ENCODE measurements around the gene OXNAD1. TPM values are rescaled to one million over a fixed set of nuclear protein-coding genes. Genes with fewer than 3 reads are reported as not detected.

OXNAD1 gene
- total RNA-seq, 1 donor from 2014 or later, result 20.2 TPM

DNA sequence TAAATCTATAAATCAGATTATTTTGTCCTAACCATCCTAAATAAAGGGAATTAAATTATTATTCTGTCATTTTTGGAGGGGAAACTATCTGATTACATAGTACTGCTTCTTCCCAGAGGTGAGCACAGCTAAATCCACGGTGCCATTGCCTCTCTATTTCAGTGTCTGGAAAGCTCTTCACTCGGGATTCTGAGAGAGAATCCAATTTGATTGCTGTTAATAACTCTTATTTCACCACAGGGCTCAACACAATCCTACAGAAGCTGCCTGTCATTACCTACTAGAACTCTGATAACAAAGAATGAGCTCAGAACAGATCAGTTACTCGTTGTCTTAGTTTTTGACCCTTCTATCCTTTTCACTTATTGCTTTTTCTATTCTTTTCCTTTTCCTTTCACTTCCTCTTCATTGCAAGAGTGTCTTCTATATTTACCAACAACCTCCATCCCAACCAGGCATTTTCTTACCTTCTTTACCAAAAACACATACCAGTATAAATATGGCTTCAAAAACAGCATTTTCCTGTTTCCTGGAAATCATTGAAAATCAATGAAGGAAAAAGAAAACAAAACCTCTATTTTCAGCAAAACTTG, 30.4 kb downstream of the OXNAD1 start:
- DNase-seq, result no peak
- Histone ChIP-seq H3K9me3 (replicated peaks) (no peaks in the 10 kb centered on the region), H3K36me3 (peaks cover 13% of the 10 kb centered on the region), H3K4me1 (peaks cover 41% of the 10 kb centered on the region), H3K4me3 (no peak overlapping the region), H3K27me3 (ENCODE audit: low read depth) (no peaks in the 10 kb centered on the region), H3K27ac (replicated peaks) (no peak overlapping the region)
- TF ChIP-seq, protein P1, sequence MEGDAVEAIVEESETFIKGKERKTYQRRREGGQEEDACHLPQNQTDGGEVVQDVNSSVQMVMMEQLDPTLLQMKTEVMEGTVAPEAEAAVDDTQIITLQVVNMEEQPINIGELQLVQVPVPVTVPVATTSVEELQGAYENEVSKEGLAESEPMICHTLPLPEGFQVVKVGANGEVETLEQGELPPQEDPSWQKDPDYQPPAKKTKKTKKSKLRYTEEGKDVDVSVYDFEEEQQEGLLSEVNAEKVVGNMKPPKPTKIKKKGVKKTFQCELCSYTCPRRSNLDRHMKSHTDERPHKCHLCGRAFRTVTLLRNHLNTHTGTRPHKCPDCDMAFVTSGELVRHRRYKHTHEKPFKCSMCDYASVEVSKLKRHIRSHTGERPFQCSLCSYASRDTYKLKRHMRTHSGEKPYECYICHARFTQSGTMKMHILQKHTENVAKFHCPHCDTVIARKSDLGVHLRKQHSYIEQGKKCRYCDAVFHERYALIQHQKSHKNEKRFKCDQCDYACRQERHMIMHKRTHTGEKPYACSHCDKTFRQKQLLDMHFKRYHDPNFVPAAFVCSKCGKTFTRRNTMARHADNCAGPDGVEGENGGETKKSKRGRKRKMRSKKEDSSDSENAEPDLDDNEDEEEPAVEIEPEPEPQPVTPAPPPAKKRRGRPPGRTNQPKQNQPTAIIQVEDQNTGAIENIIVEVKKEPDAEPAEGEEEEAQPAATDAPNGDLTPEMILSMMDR (IDR thresholded peaks at IDR 0.05; ENCODE audit: borderline replicate concordance), result no peak
- intact Hi-C loops (cut with micrococcal nuclease), result no loop called here

DNA sequence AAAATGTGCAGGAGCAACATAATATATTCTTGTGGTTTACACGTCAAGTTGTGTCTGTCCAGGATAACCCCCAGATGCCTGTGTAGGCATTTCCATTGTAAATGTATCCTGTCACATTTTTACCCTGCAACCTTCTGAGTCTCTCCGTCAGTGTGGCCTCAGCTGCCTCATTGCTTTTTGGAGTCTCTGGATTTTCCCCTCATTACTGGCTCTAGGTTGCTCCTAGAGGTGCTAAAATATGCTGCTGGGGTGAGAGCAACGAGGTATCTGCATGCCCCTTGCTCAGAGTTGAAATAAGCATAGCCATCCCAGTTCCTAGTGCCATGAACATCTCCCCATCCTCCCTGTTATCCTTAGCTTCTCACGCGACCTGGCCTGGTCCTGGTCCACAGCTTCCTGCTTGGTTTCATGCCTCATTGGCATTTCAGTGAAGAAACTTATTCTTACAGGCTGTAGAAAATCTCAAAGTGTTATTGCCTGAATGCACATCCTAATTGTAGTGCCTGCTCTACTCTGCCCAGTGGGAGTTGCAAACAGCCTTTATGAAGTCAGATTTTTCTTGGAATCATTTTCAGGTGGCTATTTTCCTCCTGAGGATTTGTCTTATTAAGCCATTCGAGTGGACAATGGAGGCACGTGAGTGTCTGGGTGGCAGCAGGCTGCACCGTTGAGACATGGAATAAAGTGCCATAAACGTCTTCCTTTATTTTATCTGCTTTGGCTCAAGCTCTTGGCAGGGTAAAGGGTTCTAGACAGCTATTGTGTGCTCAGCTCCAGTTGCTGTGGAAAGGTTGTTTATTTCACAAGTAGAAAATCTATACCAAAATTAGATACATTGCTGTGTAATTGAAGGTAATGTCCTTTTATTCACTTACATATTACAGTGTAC, 33.2 kb downstream of the OXNAD1 start:
- TF ChIP-seq, protein P1 (IDR thresholded peaks at IDR 0.05; ENCODE audit: borderline replicate concordance), result no peak
- Histone ChIP-seq H3K36me3 (peaks cover 27% of the 10 kb centered on the region), H3K4me1 (peaks cover 40% of the 10 kb centered on the region), H3K27me3 (ENCODE audit: low read depth) (no peaks in the 10 kb centered on the region), H3K9me3 (replicated peaks) (no peaks in the 10 kb centered on the region), H3K27ac (replicated peaks) (no peak overlapping the region), H3K4me3 (no peak overlapping the region)
- no peak for DNase-seq
- intact Hi-C loops (cut with micrococcal nuclease), result no loop called here

DNA sequence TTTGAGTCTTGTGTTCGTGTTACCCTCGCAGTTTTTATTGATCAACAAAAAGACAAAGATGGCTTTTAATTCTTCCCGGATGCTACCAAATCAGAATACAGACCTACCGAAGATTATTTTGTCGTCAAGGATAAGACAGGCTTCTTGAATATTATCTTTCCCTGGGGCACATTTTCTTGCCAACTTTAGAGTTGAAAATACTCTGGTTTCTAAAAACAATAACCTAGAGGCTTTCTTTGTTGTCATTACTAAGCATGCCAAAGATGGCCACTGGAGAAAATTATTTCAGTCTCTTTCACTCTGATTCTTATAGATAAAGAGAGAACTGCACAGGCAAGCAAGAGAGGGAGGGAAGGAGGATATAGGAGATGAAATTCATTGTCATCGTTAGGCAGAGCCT, 33.9 kb downstream of the OXNAD1 start:
- no peak for DNase-seq
- intact Hi-C loops (cut with micrococcal nuclease), result no loop called here
- no peaks in the 10 kb centered on the region for H3K9me3 ChIP-seq (replicated peaks)
- TF ChIP-seq, protein P1 (IDR thresholded peaks at IDR 0.05; ENCODE audit: borderline replicate concordance), result no peak
- no peak overlapping the region for H3K27ac ChIP-seq (replicated peaks)
- H3K36me3 ChIP-seq, result peaks cover 34% of the 10 kb centered on the region
- H3K4me3 ChIP-seq, result no peak overlapping the region
- H3K27me3 ChIP-seq (ENCODE audit: low read depth), result no peaks in the 10 kb centered on the region
- H3K4me1 ChIP-seq, result peaks cover 42% of the 10 kb centered on the region

DNA sequence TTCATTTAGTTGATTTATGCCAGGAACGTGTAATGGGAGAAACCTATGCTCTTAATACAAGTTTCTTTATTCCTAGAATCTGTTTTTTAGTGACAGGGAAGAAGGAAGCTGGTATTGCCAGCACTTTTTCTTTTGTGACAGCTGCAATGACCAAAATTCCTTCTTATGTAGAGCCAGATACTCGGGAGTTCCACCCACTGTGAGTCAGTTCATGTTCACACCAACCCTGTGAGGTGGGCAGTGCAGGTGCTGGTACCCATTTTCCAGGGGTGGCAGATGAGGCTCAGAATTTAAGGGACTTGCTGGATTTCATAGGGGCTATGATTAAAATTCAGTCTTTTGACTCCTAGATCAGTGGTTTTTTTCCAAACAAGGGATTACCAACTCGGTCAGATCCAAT, 34.7 kb downstream of the OXNAD1 start:
- Histone ChIP-seq H3K27me3 (ENCODE audit: low read depth) (no peaks in the 10 kb centered on the region), H3K4me1 (peaks cover 47% of the 10 kb centered on the region), H3K4me3 (no peak overlapping the region), H3K9me3 (replicated peaks) (no peaks in the 10 kb centered on the region), H3K27ac (replicated peaks) (no peak overlapping the region), H3K36me3 (peaks cover 34% of the 10 kb centered on the region)
- TF ChIP-seq, protein P1 (IDR thresholded peaks at IDR 0.05; ENCODE audit: borderline replicate concordance), result no peak
- no peak for DNase-seq
- intact Hi-C loops (cut with micrococcal nuclease), result no loop called here

DNA sequence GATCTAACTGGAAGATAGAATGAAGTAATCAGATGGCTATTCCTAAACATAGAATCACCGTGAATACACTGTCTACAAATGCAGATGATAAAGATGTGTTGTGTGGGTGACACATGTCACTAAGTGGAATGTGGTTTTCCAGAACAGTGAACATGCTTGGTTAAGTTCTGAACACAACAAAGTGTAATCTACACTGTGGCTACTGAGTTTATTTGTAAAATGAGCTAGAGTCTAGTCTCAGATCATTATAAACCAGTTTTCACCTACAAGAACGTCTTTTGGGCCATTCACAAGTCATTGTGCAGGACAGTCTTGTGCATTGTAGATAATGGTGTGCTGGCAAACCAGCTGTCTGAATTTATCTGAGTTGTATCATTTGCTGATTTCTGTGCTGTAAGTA, 35.3 kb downstream of the OXNAD1 start:
- no peaks in the 10 kb centered on the region for H3K27me3 ChIP-seq (ENCODE audit: low read depth)
- H3K27ac ChIP-seq (replicated peaks), result no peak overlapping the region
- no peak overlapping the region for H3K4me3 ChIP-seq
- no peak for DNase-seq
- H3K9me3 ChIP-seq (replicated peaks), result no peaks in the 10 kb centered on the region
- TF ChIP-seq, protein P1 (IDR thresholded peaks at IDR 0.05; ENCODE audit: borderline replicate concordance), result no peak
- H3K4me1 ChIP-seq, result peaks cover 47% of the 10 kb centered on the region
- intact Hi-C loops (cut with micrococcal nuclease), result no loop called here
- peaks cover 29% of the 10 kb centered on the region for H3K36me3 ChIP-seq
